Esophagus muscularis mucosa (tissue), 2 donors: Measurements from ENCODE around the gene KMT2D.

Experiments used
- POLR2A ChIP-seq: fragments of 450-650 bp; IDR thresholded peaks from one replicate; pipeline ENCODE4 v1.6.1; 2017; ENCODE audit warnings: antibody characterized with exemption, moderate library complexity, mild to moderate bottlenecking, low read depth
- POLR2AphosphoS5 ChIP-seq, 2 donors: sonication (generic); formaldehyde crosslinking; IDR thresholded peaks; one replicate each; pipeline ENCODE4 v1.6.1; 2017; ENCODE audit warnings: antibody characterized with exemption in 2 of 2

GRCh38 chr12:49044660-49045059 is 15.9 kb downstream of the KMT2D start:
- TF ChIP-seq POLR2AphosphoS5 (IDR thresholded peaks at IDR 0.05) (no peak), POLR2A (no peak)
